ENCODE measurements around the gene AP1G1. TPM values are rescaled to one million over a fixed set of nuclear protein-coding genes. Genes with fewer than 3 reads are reported as not detected.

AP1G1 gene
- total and polyA plus RNA-seq, 2 of the 8 experiments (the other 6 are each of a cell fraction or from before 2014, with no cell fraction given) = 43.9 to 68.4 TPM

DNA sequence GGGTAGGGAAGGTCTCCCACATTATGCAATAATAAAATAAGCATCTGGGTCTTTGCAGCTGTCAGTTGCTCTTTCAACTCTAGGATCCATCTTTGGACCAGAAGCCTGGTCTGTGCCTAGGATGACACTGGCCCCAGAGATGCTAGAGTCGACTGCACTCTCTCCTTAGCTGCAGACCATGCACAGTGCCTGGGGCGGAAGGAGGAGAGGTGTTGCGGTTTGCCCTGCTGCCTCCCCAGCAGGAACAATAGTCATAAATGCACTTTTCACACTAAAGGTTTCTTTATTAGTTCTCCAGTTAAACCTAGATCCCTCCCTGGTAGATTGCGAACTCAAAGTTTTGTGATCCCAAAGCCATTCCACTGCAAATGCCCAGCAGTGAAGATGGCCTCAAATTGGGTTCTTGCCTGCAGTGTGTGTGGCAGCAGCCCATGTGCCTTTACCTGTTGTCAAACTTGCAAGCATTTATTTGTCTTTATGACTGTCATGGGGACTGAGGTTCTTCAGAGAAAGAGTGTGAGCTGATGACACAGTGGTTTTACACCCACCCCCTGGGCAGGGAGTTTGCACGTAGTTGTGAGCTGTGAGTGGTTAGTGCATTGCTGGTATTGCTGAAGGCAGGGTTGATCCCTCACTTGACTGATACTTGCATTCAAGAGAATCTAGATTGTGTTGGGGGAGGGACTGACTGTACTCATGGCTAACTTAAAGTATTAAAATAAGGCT lies 47.5 kb upstream of the AP1G1 start:
- POLR2A ChIA-PET (ENCODE audit: partially characterized antibody) = interaction anchor here (1.2 to 2.5 kb wide), 3 partner anchors 9 to 39 kb away, joined by 4 to 9 read pairs (median 6); partner anchors contain the start of gene IST1
- WGBS, 2 experiments (ENCODE audit: extremely low coverage in 1 of 2, insufficient coverage in 1 of 2, insufficient read length in 1 of 2, insufficient replicate concordance in 2 of 2, low coverage in 1 of 2, low lambda C conversion rate in 2 of 2, missing lambda C conversion rate in 1 of 2) = 94% methylated on average over 5 of the region's 5 CpGs; no CpG with 5 or more reads in 1 of the 2 experiments
- Histone ChIP-seq H3K4me1 (replicated peaks in 1 of 4; ENCODE audit: control insufficient read depth in 3 of 4, insufficient read depth in 4 of 4, low read length in 3 of 4) (no peaks in the 10 kb centered on the region), H2BK120ac (replicated peaks; ENCODE audit: low read depth, low read length) (no peak overlapping the region), H3K4me3 (ENCODE audit: extremely low read depth in 1 of 4, insufficient read depth in 2 of 4, low read depth in 3 of 4, low read length in 4 of 4) (no peak overlapping the region), H3K14ac (ENCODE audit: insufficient read length) (no peak overlapping the region), H2BK20ac (ENCODE audit: low read length) (no peak overlapping the region), H3K4me2 (ENCODE audit: insufficient read depth in 1 of 2, low read depth in 2 of 2, low read length in 2 of 2) (no peak overlapping the region), H4K5ac (ENCODE audit: insufficient read length, low read depth, low read length) (no peak overlapping the region), H2BK5ac (ENCODE audit: low read depth, low read length) (no peak overlapping the region; the same call in 1 of the 2 replicates), H2BK12ac (ENCODE audit: low read depth, low read length) (no peak overlapping the region), H3K79me2 (ENCODE audit: control insufficient read depth in 1 of 2, insufficient read depth in 2 of 2, low read length in 2 of 2) (no peaks in the 10 kb centered on the region), H3K9me3 (ENCODE audit: insufficient read depth in 2 of 2, low read depth in 1 of 2, low read length in 1 of 2) (no peaks in the 10 kb centered on the region), H3K27ac (ENCODE audit: low read depth, low read length) (no peak overlapping the region), H3K56ac (replicated peaks; ENCODE audit: insufficient read length, low read depth, low read length) (no peak overlapping the region), H4K8ac (ENCODE audit: extremely low read depth, insufficient read depth, low read length) (no peak overlapping the region), H3K79me1 (ENCODE audit: low read depth, low read length) (no peaks in the 10 kb centered on the region; the same call in 1 of the 2 replicates), H3K18ac (ENCODE audit: extremely low read depth, low read length) (no peak overlapping the region), H3K4ac (replicated peaks; ENCODE audit: insufficient read length, low read depth, low read length) (no peak overlapping the region), H3K9ac (replicated peaks in 1 of 4; ENCODE audit: extremely low read depth in 1 of 4, low read depth in 3 of 4, low read length in 3 of 4) (no peak overlapping the region; a peak in 1 of 7 replicates), H3K36me3 (ENCODE audit: control insufficient read depth in 2 of 4, insufficient read depth in 4 of 4, low read length in 3 of 4) (peaks cover 3 to 35% (median 12%) of the 10 kb centered on the region in 4 experiments), H4K20me1 (replicated peaks in 1 of 2; ENCODE audit: control insufficient read depth in 1 of 2, insufficient read depth in 2 of 2, low read length in 2 of 2) (peaks cover 3 to 14% of the 10 kb centered on the region in 2 experiments), H2AFZ (ENCODE audit: low read length) (no peak overlapping the region), H4K91ac (replicated peaks; ENCODE audit: insufficient read length, low read length) (no peak overlapping the region), H2BK15ac (ENCODE audit: low read length) (no peak overlapping the region), H3K27me3 (replicated peaks in 1 of 4; ENCODE audit: control insufficient read depth in 3 of 4, extremely low read depth in 1 of 4, insufficient read depth in 3 of 4, low read length in 3 of 4) (no peaks in the 10 kb centered on the region), H2AK5ac (ENCODE audit: low read depth, low read length) (no peak overlapping the region), H3K23ac (ENCODE audit: insufficient read length) (no peak overlapping the region), H3K23me2 (ENCODE audit: low read depth, low read length) (no peaks in the 10 kb centered on the region)
- no peak for FAIRE-seq
- DNase-seq (ENCODE audit: low read depth in 1 of 2, low spot score in 2 of 2) = no peak
- CTCF ChIA-PET (ENCODE audit: partially characterized antibody) = interaction anchor here (0.5 to 5.9 kb wide), 5 partner anchors 15 to 108 kb away, joined by 3 to 32 read pairs (median 4); no protein-coding TSS in a partner anchor
- TF ChIP-seq NANOG (IDR thresholded peaks at IDR 0.05; ENCODE audit: insufficient read depth, low read depth, low read length, poor library complexity, severe bottlenecking) (no peak), ZNF274 (IDR thresholded peaks at IDR 0.05; ENCODE audit: borderline replicate concordance, extremely low read depth, low read length) (no peak), TAF7 (optimal IDR thresholded peaks at IDR 0.05; ENCODE audit: borderline replicate concordance, low read depth, low read length) (no peak), HDAC6 (IDR thresholded peaks at IDR 0.05; ENCODE audit: low read depth, low read length) (no peak), BACH1 (IDR thresholded peaks at IDR 0.05; ENCODE audit: low read length) (no peak), ASH2L (IDR thresholded peaks at IDR 0.05; ENCODE audit: low read length) (no peak), POLR2AphosphoS5 (IDR thresholded peaks at IDR 0.05; ENCODE audit: low read depth, low read length) (no peak), SIRT6 (IDR thresholded peaks at IDR 0.05; ENCODE audit: low read length) (no peak)
- TF ChIP-seq, protein P1, sequence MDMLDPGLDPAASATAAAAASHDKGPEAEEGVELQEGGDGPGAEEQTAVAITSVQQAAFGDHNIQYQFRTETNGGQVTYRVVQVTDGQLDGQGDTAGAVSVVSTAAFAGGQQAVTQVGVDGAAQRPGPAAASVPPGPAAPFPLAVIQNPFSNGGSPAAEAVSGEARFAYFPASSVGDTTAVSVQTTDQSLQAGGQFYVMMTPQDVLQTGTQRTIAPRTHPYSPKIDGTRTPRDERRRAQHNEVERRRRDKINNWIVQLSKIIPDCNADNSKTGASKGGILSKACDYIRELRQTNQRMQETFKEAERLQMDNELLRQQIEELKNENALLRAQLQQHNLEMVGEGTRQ (IDR thresholded peaks at IDR 0.05; ENCODE audit: low read length) = no peak
